NCI-H82 treated with DMSO at 0.1 percent for 48 hours (cell line): ENCODE results near the gene UGT1A5.

Experiments
- DNase-seq: peaks from one replicate; lab custom pipeline; 2025; ENCODE audit not compliant: unreplicated experiment; lab: John Stamatoyannopoulos, UW

The UGT1A5 gene

GRCh38 chr2:233712611-233713261, at the start of gene UGT1A5:
Gene UGT1A5, plus strand, starts transcription at chr2:233712907. Its CDS starts 85 bp downstream, at chr2:233712992.
- no peak for DNase-seq

- DNase-seq, result no peak
These were observed 48.8 kb upstream of the UGT1A5 start for GRCh38 chr2:233663911-233664310.

GRCh38 chr2:233668605-233669260, 44.0 kb upstream of the UGT1A5 start:
- DNase-seq, result no peak

GRCh38 chr2:233671290-233672161, 41.2 kb upstream of the UGT1A5 start, which contains the start of gene UGT1A9:
Gene UGT1A9, plus strand, starts transcription at chr2:233671898. Its CDS starts 37 bp downstream, at chr2:233671935.
- DNase-seq, result no peak

- DNase-seq, result no peak
These were observed 39.8 kb upstream of the UGT1A5 start for GRCh38 chr2:233672886-233673285.

- DNase-seq, result no peak
These were observed 38.8 kb upstream of the UGT1A5 start for GRCh38 chr2:233673896-233674295.

GRCh38 chr2:233674314-233674713, 38.4 kb upstream of the UGT1A5 start:
- DNase-seq, result no peak

GRCh38 chr2:233674995-233675394, 37.7 kb upstream of the UGT1A5 start:
- DNase-seq, result peak; percentile 88

GRCh38 chr2:233676046-233676445, 36.7 kb upstream of the UGT1A5 start:
- DNase-seq, result no peak

GRCh38 chr2:233679196-233679595, 33.5 kb upstream of the UGT1A5 start:
- no peak for DNase-seq

GRCh38 chr2:233680361-233681045, 32.2 kb upstream of the UGT1A5 start:
- DNase-seq, result no peak

- DNase-seq, result no peak
These were observed 31.1 kb upstream of the UGT1A5 start, which contains the start of gene UGT1A7 for GRCh38 chr2:233681521-233682099. Gene UGT1A7, plus strand, starts transcription at chr2:233681901. Its CDS starts 37 bp downstream, at chr2:233681938.

GRCh38 chr2:233684640-233685039, 28.1 kb upstream of the UGT1A5 start:
- no peak for DNase-seq

GRCh38 chr2:233686928-233687327, 25.8 kb upstream of the UGT1A5 start:
- no peak for DNase-seq

- DNase-seq, result no peak
These were observed 24.4 kb upstream of the UGT1A5 start for GRCh38 chr2:233688341-233688740.

- DNase-seq, result no peak
These were observed 23.7 kb upstream of the UGT1A5 start for GRCh38 chr2:233689031-233689430.

- no peak for DNase-seq
These were observed 23.2 kb upstream of the UGT1A5 start for GRCh38 chr2:233689501-233689900.

GRCh38 chr2:233690444-233690843, 22.3 kb upstream of the UGT1A5 start:
- no peak for DNase-seq

- DNase-seq, result no peak
These were observed 21.0 kb upstream of the UGT1A5 start for GRCh38 chr2:233691443-233692433.
